ENCODE data around the gene UPP2.

GRCh38 chr2:158095912-158096311 lies 5.8 kb upstream of the UPP2 start:
- TF ChIP-seq, protein P1, sequence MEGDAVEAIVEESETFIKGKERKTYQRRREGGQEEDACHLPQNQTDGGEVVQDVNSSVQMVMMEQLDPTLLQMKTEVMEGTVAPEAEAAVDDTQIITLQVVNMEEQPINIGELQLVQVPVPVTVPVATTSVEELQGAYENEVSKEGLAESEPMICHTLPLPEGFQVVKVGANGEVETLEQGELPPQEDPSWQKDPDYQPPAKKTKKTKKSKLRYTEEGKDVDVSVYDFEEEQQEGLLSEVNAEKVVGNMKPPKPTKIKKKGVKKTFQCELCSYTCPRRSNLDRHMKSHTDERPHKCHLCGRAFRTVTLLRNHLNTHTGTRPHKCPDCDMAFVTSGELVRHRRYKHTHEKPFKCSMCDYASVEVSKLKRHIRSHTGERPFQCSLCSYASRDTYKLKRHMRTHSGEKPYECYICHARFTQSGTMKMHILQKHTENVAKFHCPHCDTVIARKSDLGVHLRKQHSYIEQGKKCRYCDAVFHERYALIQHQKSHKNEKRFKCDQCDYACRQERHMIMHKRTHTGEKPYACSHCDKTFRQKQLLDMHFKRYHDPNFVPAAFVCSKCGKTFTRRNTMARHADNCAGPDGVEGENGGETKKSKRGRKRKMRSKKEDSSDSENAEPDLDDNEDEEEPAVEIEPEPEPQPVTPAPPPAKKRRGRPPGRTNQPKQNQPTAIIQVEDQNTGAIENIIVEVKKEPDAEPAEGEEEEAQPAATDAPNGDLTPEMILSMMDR (IDR thresholded peaks at IDR 0.05 in 8 of 11, conservative IDR thresholded peaks at IDR 0.05 in 3 of 11) = no peak
- TF ChIP-seq POLR2AphosphoS5 (IDR thresholded peaks at IDR 0.05) = no peak

All from spleen (tissue), 7 donors.